ENCODE measurements around the gene CRK.

- TF ChIP-seq CTCF (conservative IDR thresholded peaks at IDR 0.05 in 1 of 2, IDR thresholded peaks at IDR 0.05 in 1 of 2; ENCODE audit: low read depth in 1 of 2, low read length in 2 of 2): no peak
- no peak for TF ChIP-seq EZH2 (IDR thresholded peaks at IDR 0.05; ENCODE audit: low read length, missing control alignments)
These were observed 13.3 kb upstream of the CRK start for GRCh38 chr17:1469231-1469852.

Measured in fibroblast of lung (primary cell).